Body of pancreas (tissue), 4 donors: ENCODE data around the gene RALGPS2. TPM values are rescaled to one million over a fixed set of nuclear protein-coding genes. Genes with fewer than 3 reads are reported as not detected.

Experiments used
- ATAC-seq: fragments of 150-250 bp; one replicate; pipeline ENCODE4 v1.9.1; 2016
- DNase-seq, 4 donors: peaks; one replicate each; pipeline ENCODE4 v3.0.0-alpha.2; 2019
- H3K27ac ChIP-seq, 4 donors: fragments of 200-600 bp; sonication (generic); 1 replicate in 3 of 4; 2 replicates in 1 of 4; pipeline versions ENCODE4 v1.5.1 to v1.6.1; 2016 to 2019; ENCODE audit warnings: mild to moderate bottlenecking in 1 of 4, mixed read lengths in 1 of 4, moderate library complexity in 1 of 4
- H3K27me3 ChIP-seq, 2 donors: fragments of 200-600 bp; sonication (generic); one replicate each; pipeline ENCODE4 v1.6.0; 2016; ENCODE audit warnings: mild to moderate bottlenecking in 1 of 2
- H3K36me3 ChIP-seq, 2 donors: fragments of 200-600 bp; sonication (generic); replicated peaks in 1 of 2; 2 replicates each; pipeline ENCODE4 v1.5.1; 2016; ENCODE audit warnings: low read depth in 2 of 2; ENCODE audit not compliant: insufficient read depth in 1 of 2
- H3K4me1 ChIP-seq: fragments of 200-600 bp; sonication (generic); one replicate; pipeline ENCODE4 v1.6.0; 2016
- H3K4me3 ChIP-seq, 2 donors: fragments of 200-600 bp; sonication (generic); 1 replicate in 1 of 2; 2 replicates in 1 of 2; pipeline ENCODE4 v1.5.1; 2016 to 2019
- H3K9me3 ChIP-seq, 3 donors: fragments of 200-600 bp; sonication (generic); 1 replicate in 2 of 3; 2 replicates in 1 of 3; pipeline ENCODE4 v1.5.1; 2016
- CTCF ChIP-seq, 7 experiments: fragments of 450-650 bp in 4 of 7; fragments of 200-600 bp in 3 of 7; sonication (generic) in 3 of 7; IDR thresholded peaks; one replicate each; pipeline ENCODE4 v1.5.1; 2016 to 2019; ENCODE audit warnings: antibody characterized with exemption in 7 of 7
- POLR2A ChIP-seq, 3 donors: fragments of 450-650 bp; IDR thresholded peaks; one replicate each; pipeline ENCODE4 v1.6.1; 2016; ENCODE audit warnings: antibody characterized with exemption in 3 of 3, mild to moderate bottlenecking in 2 of 3
- WGBS, 2 donors: methylation state at CpG; one replicate each; pipeline ENCODE4 v1.1.5; 2017; 5-methylcytosine and 5-hydroxymethylcytosine counted together
- intact Hi-C: fragments of 100-400 bp; cut with DNase I; formaldehyde crosslinking; loops from one replicate; pipeline ENCODE4 v1.15.1; 2023
- total RNA-seq, 2 donors: library from RNA; depleted of rRNA; stranded (reverse); fragments of >200 nt; gene quantifications; one replicate each; pipeline ENCODE4 v1.1.0, GENCODE V29; 2016

The RALGPS2 gene
- total RNA-seq, 2 donors from 2014 or later: 9.1 to 10.9 TPM

GRCh38 chr1:178867670-178868069 lies 142.6 kb downstream of the RALGPS2 start:
- no peaks in the 10 kb centered on the region for H3K9me3 ChIP-seq
- DNase-seq (no peak), ATAC-seq (no peak)

DNA sequence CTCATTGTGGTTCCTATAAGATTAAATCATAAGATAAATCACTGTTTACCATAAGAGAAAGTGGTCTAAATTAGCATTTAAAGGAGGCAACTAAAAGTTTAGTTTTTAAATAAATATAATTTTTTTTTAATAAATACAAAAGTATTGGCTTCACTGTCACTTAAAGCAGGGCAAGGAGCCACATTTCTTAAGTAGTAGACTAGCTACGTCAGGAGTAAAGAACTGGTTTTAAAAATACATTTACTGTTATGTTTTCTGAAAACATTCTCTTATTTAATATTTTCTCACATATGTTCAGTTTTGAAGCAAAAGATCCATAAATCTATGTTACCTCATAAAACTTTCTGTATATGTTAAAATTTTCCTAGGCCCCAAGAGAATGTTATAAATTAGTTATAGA lies 143.7 kb downstream of the RALGPS2 start:
- DNase-seq (no peak), ATAC-seq (no peak)
- peaks cover 22% of the 10 kb centered on the region for H3K4me1 ChIP-seq
- H3K27me3 ChIP-seq: no peaks in the 10 kb centered on the region
- no peak overlapping the region for H3K4me3 ChIP-seq
- H3K27ac ChIP-seq: peak overlapping the region in 3 of 4 donors; percentile 41 to 80 (median 69)
- H3K9me3 ChIP-seq: no peaks in the 10 kb centered on the region
- WGBS, 2 donors: 43 to 50% methylated on average over 1 of the region's 1 CpG
- no peaks in the 10 kb centered on the region for H3K36me3 ChIP-seq
- intact Hi-C loops: no loop called here
- no peak for TF ChIP-seq CTCF (IDR thresholded peaks at IDR 0.05)
- TF ChIP-seq POLR2A (IDR thresholded peaks at IDR 0.05): no peak

More at GRCh38 chr1:178867670-178868069, 142.6 kb downstream of the RALGPS2 start:
- Histone ChIP-seq H3K27me3 (no peaks in the 10 kb centered on the region), H3K36me3 (no peaks in the 10 kb centered on the region), H3K4me1 (peaks cover 20% of the 10 kb centered on the region), H3K27ac (peak overlapping the region in 3 of 4 donors; percentile 49 to 80 (median 69)), H3K4me3 (no peak overlapping the region)
- 33 to 43% methylated on average over 5 of the region's 5 CpGs for WGBS, 2 donors
- TF ChIP-seq POLR2A (IDR thresholded peaks at IDR 0.05): no peak
- no peak for TF ChIP-seq CTCF (IDR thresholded peaks at IDR 0.05)
- intact Hi-C loops: no loop called here

DNA sequence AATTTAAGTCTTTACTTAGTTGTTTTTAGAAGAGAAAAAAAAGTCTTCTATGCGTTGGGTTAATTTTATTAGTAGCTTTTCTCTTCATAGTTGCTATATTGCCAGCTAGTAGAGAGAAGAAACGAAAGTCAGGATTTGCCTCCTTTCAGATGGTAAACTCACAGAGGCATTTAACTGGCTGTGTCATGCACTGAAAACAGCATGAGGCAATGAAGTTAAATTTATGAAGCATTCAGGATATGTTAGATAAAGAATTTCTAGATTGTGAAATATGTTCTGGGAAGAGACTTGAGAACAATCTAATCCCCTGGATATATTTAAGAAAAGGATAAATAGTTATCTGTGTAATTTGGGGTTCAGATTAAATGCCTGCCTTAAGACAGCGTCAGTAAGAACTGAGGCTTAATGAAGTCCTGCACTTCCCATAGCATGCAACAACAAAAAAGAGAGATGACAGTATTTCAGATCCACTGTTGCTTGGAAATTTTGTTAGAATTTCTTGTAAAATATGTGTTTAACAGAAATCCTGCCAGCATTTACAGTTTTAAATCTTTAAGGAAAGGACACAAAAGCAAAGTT lies 144.2 kb downstream of the RALGPS2 start:
- intact Hi-C loops: no loop called here
- Histone ChIP-seq H3K4me3 (no peak overlapping the region), H3K9me3 (no peaks in the 10 kb centered on the region), H3K27me3 (no peaks in the 10 kb centered on the region), H3K36me3 (no peaks in the 10 kb centered on the region), H3K27ac (peak overlapping the region in 3 of 4 donors; percentile 41 to 80 (median 69)), H3K4me1 (peaks cover 22% of the 10 kb centered on the region)
- DNase-seq: no peak
- WGBS, 2 donors: 43 to 45% methylated on average over 3 of the region's 3 CpGs
- ATAC-seq: no peak
- no peak for TF ChIP-seq CTCF (IDR thresholded peaks at IDR 0.05)
- TF ChIP-seq POLR2A (IDR thresholded peaks at IDR 0.05): no peak

GRCh38 chr1:178870221-178870620 lies 145.2 kb downstream of the RALGPS2 start:
- TF ChIP-seq POLR2A (IDR thresholded peaks at IDR 0.05) (no peak), CTCF (IDR thresholded peaks at IDR 0.05) (no peak)
- 20 to 29% methylated on average over 1 of the region's 1 CpG for WGBS, 2 donors
- Histone ChIP-seq H3K27me3 (no peaks in the 10 kb centered on the region), H3K4me1 (peaks cover 22% of the 10 kb centered on the region), H3K27ac (peak overlapping the region in 2 of 4 donors; percentile 69 to 80), H3K9me3 (no peaks in the 10 kb centered on the region), H3K4me3 (no peak overlapping the region), H3K36me3 (no peaks in the 10 kb centered on the region)
- intact Hi-C loops: no loop called here
- DNase-seq: no peak
- no peak for ATAC-seq

- peak within 1 kb of the TSS; percentile 21 to 80 (median 77) for H3K27ac ChIP-seq
- peaks cover 22% of the 10 kb centered on the region for H3K4me1 ChIP-seq
- H3K4me3 ChIP-seq: no peak within 1 kb of the TSS
- peak; percentile 22 for ATAC-seq
- 18% methylated on average over 4 of the region's 4 CpGs for WGBS, 2 donors
- H3K27me3 ChIP-seq: no peaks in the 10 kb centered on the region
- no peaks in the 10 kb centered on the region for H3K36me3 ChIP-seq
- intact Hi-C loops: no loop called here
- DNase-seq: peak in 1 of 4 donors; percentile 26
- TF ChIP-seq CTCF (IDR thresholded peaks at IDR 0.05): no peak
- TF ChIP-seq POLR2A (IDR thresholded peaks at IDR 0.05): peak in 2 of 3 donors; percentile 19
- H3K9me3 ChIP-seq: no peaks in the 10 kb centered on the region
Measured at GRCh38 chr1:178870944-178871343, 145.9 kb downstream of the RALGPS2 start, which contains the start of gene ANGPTL1. Gene ANGPTL1 (minus strand): TSS chr1:178871077. CDS start chr1:178865776, 5,301 bp downstream.
